Activated naive CD8-positive, alpha-beta T cell treated with anti-CD3 and anti-CD28 coated beads for 36 hours (primary cell): ENCODE data around the gene CTH. TPM values are rescaled to one million over a fixed set of nuclear protein-coding genes. Genes with fewer than 3 reads are reported as not detected.
"Not testable (repeated sequence)": the region's sequence is repeated elsewhere in the genome, so short reads cannot be mapped to it uniquely, and the experiment has no call there.

Source experiments
- DNase-seq: peaks from one replicate; pipeline ENCODE4 v3.0.0; 2021
- H3K27ac Mint-ChIP-seq: one replicate; pipeline ENCODE4 v1.8.0; 2022; ENCODE audit warnings: mild to moderate bottlenecking, moderate library complexity, mixed read lengths
- H3K27me3 Mint-ChIP-seq: one replicate; pipeline ENCODE4 v1.8.0; 2022; ENCODE audit warnings: mild to moderate bottlenecking, mixed read lengths
- H3K36me3 Mint-ChIP-seq: one replicate; pipeline ENCODE4 v1.8.0; 2021; ENCODE audit warnings: mild to moderate bottlenecking, mixed read lengths
- H3K4me1 Mint-ChIP-seq: one replicate; pipeline ENCODE4 v1.8.0; 2021; ENCODE audit warnings: mixed read lengths
- H3K4me3 Mint-ChIP-seq: one replicate; pipeline ENCODE4 v1.8.0; 2022; ENCODE audit warnings: mild to moderate bottlenecking, moderate library complexity, mixed read lengths
- H3K9me3 Mint-ChIP-seq: one replicate; pipeline ENCODE4 v1.8.0; 2022; ENCODE audit warnings: mixed read lengths
- total RNA-seq, 2 experiments: library from RNA; stranded (reverse); gene quantifications; one replicate each; pipeline ENCODE4 v1.2.3, GENCODE V29; 2021

The CTH gene
- total RNA-seq, 2 experiments from 2014 or later = 12.9 to 13.9 TPM

GRCh38 chr1:70429757-70430156 is 18.7 kb downstream of the CTH start:
- no peaks in the 10 kb centered on the region for H3K27me3 Mint-ChIP-seq
- H3K9me3 Mint-ChIP-seq = no peaks in the 10 kb centered on the region
- no peak for DNase-seq
- H3K4me3 Mint-ChIP-seq = no peak overlapping the region
- no peak overlapping the region for H3K27ac Mint-ChIP-seq
- H3K4me1 Mint-ChIP-seq = no peaks in the 10 kb centered on the region
- peaks cover 12% of the 10 kb centered on the region for H3K36me3 Mint-ChIP-seq

GRCh38 chr1:70431317-70431716 is 20.2 kb downstream of the CTH start:
- Mint-ChIP-seq H3K4me3 (no peak overlapping the region), H3K27me3 (no peaks in the 10 kb centered on the region), H3K4me1 (no peaks in the 10 kb centered on the region), H3K9me3 (no peaks in the 10 kb centered on the region), H3K36me3 (peaks cover 11% of the 10 kb centered on the region), H3K27ac (no peak overlapping the region)
- DNase-seq = no peak

- H3K4me3 Mint-ChIP-seq = no peak overlapping the region
- no peaks in the 10 kb centered on the region for H3K9me3 Mint-ChIP-seq
- H3K4me1 Mint-ChIP-seq = no peaks in the 10 kb centered on the region
- H3K36me3 Mint-ChIP-seq = peaks cover 11% of the 10 kb centered on the region
- no peak for DNase-seq
- H3K27me3 Mint-ChIP-seq = no peaks in the 10 kb centered on the region
- no peak overlapping the region for H3K27ac Mint-ChIP-seq
These were observed 20.8 kb downstream of the CTH start for GRCh38 chr1:70431874-70432273.

GRCh38 chr1:70434253-70434859 is 23.3 kb downstream of the CTH start:
- Mint-ChIP-seq H3K36me3 (peaks cover 10% of the 10 kb centered on the region), H3K27ac (no peak overlapping the region), H3K9me3 (no peaks in the 10 kb centered on the region), H3K27me3 (no peaks in the 10 kb centered on the region), H3K4me1 (peaks cover 5% of the 10 kb centered on the region), H3K4me3 (no peak overlapping the region)
- DNase-seq = no peak

GRCh38 chr1:70436622-70437251 is 25.7 kb downstream of the CTH start:
- DNase-seq = no peak
- H3K4me1 Mint-ChIP-seq = peaks cover 5% of the 10 kb centered on the region
- peaks cover 13% of the 10 kb centered on the region for H3K36me3 Mint-ChIP-seq
- H3K4me3 Mint-ChIP-seq = no peak overlapping the region
- no peaks in the 10 kb centered on the region for H3K27me3 Mint-ChIP-seq
- H3K9me3 Mint-ChIP-seq = no peaks in the 10 kb centered on the region
- no peak overlapping the region for H3K27ac Mint-ChIP-seq

- Mint-ChIP-seq H3K27ac (no peak overlapping the region), H3K4me3 (no peak overlapping the region), H3K4me1 (peaks cover 5% of the 10 kb centered on the region), H3K36me3 (peaks cover 6% of the 10 kb centered on the region), H3K9me3 (no peaks in the 10 kb centered on the region), H3K27me3 (no peaks in the 10 kb centered on the region)
- DNase-seq = no peak
These were observed 27.5 kb downstream of the CTH start for GRCh38 chr1:70438529-70438928.

- H3K4me3 Mint-ChIP-seq = no peak overlapping the region
- peaks cover 5% of the 10 kb centered on the region for H3K4me1 Mint-ChIP-seq
- no peak for DNase-seq
- H3K27ac Mint-ChIP-seq = no peak overlapping the region
- no peaks in the 10 kb centered on the region for H3K9me3 Mint-ChIP-seq
- H3K27me3 Mint-ChIP-seq = no peaks in the 10 kb centered on the region
- peaks cover 3% of the 10 kb centered on the region for H3K36me3 Mint-ChIP-seq
These were observed 29.7 kb downstream of the CTH start for GRCh38 chr1:70440642-70441391.

GRCh38 chr1:70441392-70442035 is 30.4 kb downstream of the CTH start:
- H3K27me3 Mint-ChIP-seq = no peaks in the 10 kb centered on the region
- H3K4me1 Mint-ChIP-seq = peaks cover 5% of the 10 kb centered on the region
- H3K4me3 Mint-ChIP-seq = no peak overlapping the region
- H3K36me3 Mint-ChIP-seq = peaks cover 3% of the 10 kb centered on the region
- H3K27ac Mint-ChIP-seq = no peak overlapping the region
- DNase-seq = no peak
- H3K9me3 Mint-ChIP-seq = no peaks in the 10 kb centered on the region

- Mint-ChIP-seq H3K27me3 (no peaks in the 10 kb centered on the region), H3K4me3 (no peak overlapping the region)
- no peak for DNase-seq
These were observed 31.4 kb downstream of the CTH start for GRCh38 chr1:70442490-70442889.

GRCh38 chr1:70443739-70444138 is 32.7 kb downstream of the CTH start:
- H3K36me3 Mint-ChIP-seq = peaks cover 3% of the 10 kb centered on the region
- no peaks in the 10 kb centered on the region for H3K27me3 Mint-ChIP-seq
- no peak overlapping the region for H3K4me3 Mint-ChIP-seq
- peaks cover under 1% of the 10 kb centered on the region for H3K4me1 Mint-ChIP-seq
- H3K9me3 Mint-ChIP-seq = no peaks in the 10 kb centered on the region
- H3K27ac Mint-ChIP-seq = no peak overlapping the region
- DNase-seq = no peak

More at GRCh38 chr1:70442490-70442889, 31.4 kb downstream of the CTH start:
- Mint-ChIP-seq H3K27ac (no peak overlapping the region), H3K9me3 (no peaks in the 10 kb centered on the region), H3K36me3 (peaks cover 3% of the 10 kb centered on the region), H3K4me1 (peaks cover 5% of the 10 kb centered on the region)

- DNase-seq = no peak
- no peaks in the 10 kb centered on the region for H3K4me1 Mint-ChIP-seq
- no peaks in the 10 kb centered on the region for H3K27me3 Mint-ChIP-seq
- no peaks in the 10 kb centered on the region for H3K36me3 Mint-ChIP-seq
- H3K27ac Mint-ChIP-seq = no peak overlapping the region
- no peak overlapping the region for H3K4me3 Mint-ChIP-seq
- H3K9me3 Mint-ChIP-seq = no peaks in the 10 kb centered on the region
These were observed 38.0 kb downstream of the CTH start for GRCh38 chr1:70449049-70449448.

GRCh38 chr1:70452164-70452939 is 41.3 kb downstream of the CTH start:
- H3K4me1 Mint-ChIP-seq, H3K4me3 Mint-ChIP-seq, H3K36me3 Mint-ChIP-seq, H3K9me3 Mint-ChIP-seq, H3K27me3 Mint-ChIP-seq: not testable (repeated sequence)
- DNase-seq = peak; percentile 4
- peak overlapping the region; percentile 13 for H3K27ac Mint-ChIP-seq

- no peaks in the 10 kb centered on the region for H3K4me1 Mint-ChIP-seq
- no peaks in the 10 kb centered on the region for H3K36me3 Mint-ChIP-seq
- no peak overlapping the region for H3K4me3 Mint-ChIP-seq
- no peak for DNase-seq
- no peaks in the 10 kb centered on the region for H3K9me3 Mint-ChIP-seq
- no peaks in the 10 kb centered on the region for H3K27me3 Mint-ChIP-seq
- H3K27ac Mint-ChIP-seq = no peak overlapping the region
These were observed 44.2 kb downstream of the CTH start for GRCh38 chr1:70455291-70455690.

- Mint-ChIP-seq H3K27me3 (no peaks in the 10 kb centered on the region), H3K27ac (no peak overlapping the region), H3K4me1 (no peaks in the 10 kb centered on the region), H3K4me3 (no peak overlapping the region), H3K9me3 (no peaks in the 10 kb centered on the region), H3K36me3 (no peaks in the 10 kb centered on the region)
- DNase-seq = no peak
These were observed 47.1 kb downstream of the CTH start for GRCh38 chr1:70458131-70458530.
